Loucy (cell line): ENCODE measurements around the gene SERPINB6.
A peak's percentile ranks its signal among the peaks of the same experiment; 100 is the strongest.
"Not testable (repeated sequence)": the region's sequence is repeated elsewhere in the genome, so short reads cannot be mapped to it uniquely, and the experiment has no call there.

Experiments used
- H2AFZ ChIP-seq: fragments of 200-600 bp; sonication (generic); 2 replicates; pipeline ENCODE4 v1.6.0; 2016; ENCODE audit warnings: antibody characterized with exemption, mild to moderate bottlenecking, low read length, moderate library complexity
- H3F3A ChIP-seq: fragments of 200-600 bp; 2 replicates; pipeline ENCODE4 v1.6.0; 2016; ENCODE audit warnings: antibody characterized with exemption, low read depth, mild to moderate bottlenecking
- H3K27me3 ChIP-seq: fragments of 200-600 bp; sonication (generic); 2 replicates; pipeline ENCODE4 v1.6.1; 2014; ENCODE audit warnings: low read length, mild to moderate bottlenecking; ENCODE audit not compliant: insufficient read depth, poor library complexity, severe bottlenecking
- H3K36me3 ChIP-seq: fragments of 200-600 bp; sonication (generic); 2 replicates; pipeline ENCODE4 v1.6.1; 2016; ENCODE audit warnings: low read length; ENCODE audit not compliant: insufficient read depth
- H3K4me1 ChIP-seq: fragments of 200-600 bp; sonication (generic); 2 replicates; pipeline ENCODE4 v1.5.1; 2014; ENCODE audit warnings: low read length, mild to moderate bottlenecking; ENCODE audit not compliant: insufficient read depth, poor library complexity, severe bottlenecking
- H3K4me2 ChIP-seq: fragments of 200-600 bp; sonication (generic); 2 replicates; pipeline ENCODE4 v1.6.0; 2014; ENCODE audit warnings: antibody characterized with exemption, low read length, low read depth, mild to moderate bottlenecking; ENCODE audit not compliant: poor library complexity, severe bottlenecking
- H3K4me3 ChIP-seq: fragments of 200-600 bp; sonication (generic); 2 replicates; pipeline ENCODE4 v1.5.1; 2014; ENCODE audit warnings: low read length, mild to moderate bottlenecking, mixed read lengths; ENCODE audit not compliant: poor library complexity, severe bottlenecking
- H3K79me2 ChIP-seq: fragments of 200-600 bp; sonication (generic); 2 replicates; pipeline ENCODE4 v1.6.1; 2014; ENCODE audit warnings: low read length; ENCODE audit not compliant: insufficient read depth
- H3K9ac ChIP-seq: fragments of 200-600 bp; sonication (generic); 2 replicates; pipeline ENCODE4 v1.6.0; 2014; ENCODE audit warnings: mild to moderate bottlenecking, low read depth, low read length, moderate library complexity; ENCODE audit not compliant: poor library complexity, severe bottlenecking
- H3K9me2 ChIP-seq: fragments of 200-600 bp; sonication (generic); replicated peaks from 2 replicates; pipeline ENCODE4 v1.6.1; 2016; ENCODE audit warnings: low read depth, low read length, mixed read lengths
- H3K9me3 ChIP-seq: fragments of 200-600 bp; sonication (generic); 2 replicates; pipeline ENCODE4 v1.6.1; 2014; ENCODE audit warnings: mild to moderate bottlenecking, antibody characterized with exemption, low read length, low read depth; ENCODE audit not compliant: insufficient read depth
- H4K20me1 ChIP-seq: fragments of 200-600 bp; sonication (generic); 2 replicates; pipeline ENCODE4 v1.6.0; 2014; ENCODE audit warnings: antibody characterized with exemption, low read length, mild to moderate bottlenecking; ENCODE audit not compliant: insufficient read depth, poor library complexity, severe bottlenecking
- CTCF ChIP-seq: fragments of 200-600 bp; sonication (generic); conservative IDR thresholded peaks from 2 replicates; pipeline ENCODE4 v1.5.1; 2014; ENCODE audit warnings: mild to moderate bottlenecking, antibody characterized with exemption, low read length
- EZH2phosphoT487 ChIP-seq: fragments of 200-600 bp; IDR thresholded peaks from 2 replicates; pipeline ENCODE4 v1.6.1; 2018; ENCODE audit warnings: antibody characterized with exemption, mild to moderate bottlenecking, moderate library complexity, borderline replicate concordance

SERPINB6 gene

GRCh38 chr6:2976571-2977085 is 5.3 kb upstream of the SERPINB6 start:
- Histone ChIP-seq H3F3A (0 out of 2 replicates have a peak, but pooled peaks cover 4% of the 10 kb centered on the region), H3K4me1 (no peaks in the 10 kb centered on the region), H3K4me2 (no peak overlapping the region), H3K36me3 (no peaks in the 10 kb centered on the region), H3K9me3 (no peaks in the 10 kb centered on the region; the same call in 1 of the 2 replicates), H2AFZ (no peak overlapping the region), H4K20me1 (no peaks in the 10 kb centered on the region), H3K4me3 (no peak overlapping the region), H3K9ac (no peak overlapping the region), H3K27me3 (no peaks in the 10 kb centered on the region), H3K79me2 (no peaks in the 10 kb centered on the region), H3K9me2 (no peaks in the 10 kb centered on the region)
- TF ChIP-seq CTCF (no peak), EZH2phosphoT487 (no peak)

DNA sequence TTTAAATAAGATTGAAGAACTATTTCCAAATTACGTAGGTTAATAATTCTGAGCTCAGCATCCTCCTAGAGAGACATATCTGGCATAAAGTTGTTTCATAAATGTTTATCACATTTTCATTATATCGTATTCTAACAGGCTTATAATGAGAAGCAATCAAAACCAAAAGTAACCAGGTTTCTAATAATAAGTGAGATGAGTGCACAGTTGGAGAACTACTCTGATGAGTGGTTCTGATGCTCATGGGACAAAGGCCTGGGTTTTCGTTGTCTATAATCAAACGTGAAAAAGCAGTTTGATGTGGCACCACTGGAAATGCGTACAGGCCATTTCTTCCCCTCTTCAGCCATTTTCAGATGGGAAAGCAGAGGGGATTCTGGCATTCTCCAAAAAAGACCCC is 4.7 kb upstream of the SERPINB6 start:
- Histone ChIP-seq H3K4me1 (no peaks in the 10 kb centered on the region), H3K4me2 (no peak overlapping the region)
- no peak for TF ChIP-seq CTCF
- TF ChIP-seq EZH2phosphoT487, result no peak

DNA sequence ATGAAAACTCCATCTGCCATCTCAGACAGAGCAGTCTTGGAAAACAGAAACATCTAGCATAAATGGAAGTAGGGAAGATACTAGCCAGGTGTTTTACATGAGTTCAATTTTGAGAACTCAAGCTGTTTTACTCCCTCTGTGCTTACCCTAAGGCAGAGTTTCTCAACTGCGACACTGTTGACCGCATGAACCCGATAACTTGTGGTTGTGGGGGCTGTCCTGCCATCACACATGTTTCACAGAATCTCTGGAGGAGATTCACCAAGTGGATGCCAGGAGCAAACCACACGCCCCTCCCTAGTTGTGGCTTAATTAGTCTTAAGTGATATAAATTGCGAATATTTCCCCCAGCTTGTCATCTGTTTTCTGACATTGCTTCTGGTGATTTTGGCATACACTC is 2.3 kb upstream of the SERPINB6 start:
- no peak overlapping the region for H3K4me2 ChIP-seq
- no peak overlapping the region for H3K4me3 ChIP-seq
- no peaks in the 10 kb centered on the region for H3K27me3 ChIP-seq
- no peaks in the 10 kb centered on the region for H4K20me1 ChIP-seq
- H3K36me3 ChIP-seq, result no peaks in the 10 kb centered on the region
- H3F3A ChIP-seq, result 0 out of 2 replicates have a peak, but pooled peaks cover 4% of the 10 kb centered on the region
- H2AFZ ChIP-seq, result 0 out of 2 replicates have a peak overlapping the region, but pooled peaks have one; percentile 12
- H3K79me2 ChIP-seq, result 0 out of 2 replicates have a peak, but pooled peaks cover 8% of the 10 kb centered on the region
- H3K9me3 ChIP-seq, result no peaks in the 10 kb centered on the region; the same call in 1 of the 2 replicates
- H3K9ac ChIP-seq, result no peak overlapping the region
- no peaks in the 10 kb centered on the region for H3K4me1 ChIP-seq
- TF ChIP-seq CTCF, result no peak
- no peak for TF ChIP-seq EZH2phosphoT487
- H3K9me2 ChIP-seq, result no peaks in the 10 kb centered on the region

More for the DNA sequence above, 4.7 kb upstream of the SERPINB6 start:
- H3K36me3 ChIP-seq, result no peaks in the 10 kb centered on the region
- no peak overlapping the region for H3K9ac ChIP-seq
- H3K9me3 ChIP-seq, result no peaks in the 10 kb centered on the region; the same call in 1 of the 2 replicates
- H3K79me2 ChIP-seq, result no peaks in the 10 kb centered on the region
- no peaks in the 10 kb centered on the region for H4K20me1 ChIP-seq
- no peak overlapping the region for H3K4me3 ChIP-seq
- no peaks in the 10 kb centered on the region for H3K27me3 ChIP-seq
- no peak overlapping the region for H2AFZ ChIP-seq
- H3F3A ChIP-seq, result 0 out of 2 replicates have a peak, but pooled peaks cover 4% of the 10 kb centered on the region
- no peaks in the 10 kb centered on the region for H3K9me2 ChIP-seq

DNA sequence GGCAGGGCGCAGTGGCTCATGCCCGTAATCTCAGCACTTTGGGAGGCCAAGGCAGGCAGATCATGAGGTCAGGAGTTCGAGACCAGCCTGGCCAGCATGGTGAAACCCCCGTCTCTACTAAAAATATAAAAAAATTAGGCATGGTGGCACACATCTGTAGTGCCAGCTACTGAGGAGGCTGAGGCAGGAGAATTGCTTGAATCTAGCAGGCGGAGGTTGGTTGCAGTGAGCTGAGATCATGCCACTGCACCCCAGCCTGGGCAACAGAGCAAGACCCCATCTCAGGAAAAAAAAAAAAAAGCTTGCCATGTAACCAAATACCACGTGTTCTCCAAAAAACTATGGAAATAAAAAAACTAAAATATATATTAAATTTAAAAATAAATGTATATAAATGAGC is 1.8 kb upstream of the SERPINB6 start:
- H3K79me2 ChIP-seq, H3K4me2 ChIP-seq, H3K9me3 ChIP-seq, H2AFZ ChIP-seq, H3K9me2 ChIP-seq, H3K27me3 ChIP-seq, H3K36me3 ChIP-seq, H4K20me1 ChIP-seq, H3F3A ChIP-seq, H3K9ac ChIP-seq, H3K4me1 ChIP-seq, H3K4me3 ChIP-seq: not testable (repeated sequence)

GRCh38 chr6:2972685-2973084 is 1.3 kb upstream of the SERPINB6 start:
- not testable (repeated sequence) for H3K79me2 ChIP-seq, H3K9ac ChIP-seq, H3K27me3 ChIP-seq, H4K20me1 ChIP-seq, H3K4me2 ChIP-seq, H3K9me2 ChIP-seq, H3K36me3 ChIP-seq, H3K9me3 ChIP-seq, H3K4me1 ChIP-seq, H3K4me3 ChIP-seq, H3F3A ChIP-seq, H2AFZ ChIP-seq
